Testis (tissue), 3 donors: Measurements from ENCODE around the gene MEOX1. TPM values are rescaled to one million over a fixed set of nuclear protein-coding genes. Genes with fewer than 3 reads are reported as not detected.

Source experiments
- DNase-seq: peaks from one replicate; pipeline ENCODE4 v3.0.0-alpha.2; 2019
- H3K27ac ChIP-seq, 2 donors: fragments of 200-600 bp; sonication (generic); one replicate each; pipeline ENCODE4 v1.5.1; 2019
- H3K27me3 ChIP-seq: fragments of 200-600 bp; sonication (generic); one replicate; pipeline ENCODE4 v1.5.1; 2019
- H3K36me3 ChIP-seq: fragments of 200-600 bp; sonication (generic); one replicate; pipeline ENCODE4 v1.5.1; 2017; ENCODE audit warnings: low read depth; ENCODE audit errors: missing control alignments
- H3K4me1 ChIP-seq: fragments of 200-600 bp; sonication (generic); one replicate; pipeline ENCODE4 v1.5.1; 2019
- H3K4me3 ChIP-seq, 2 donors: fragments of 200-600 bp; sonication (generic); one replicate each; pipeline ENCODE4 v1.5.1; 2017 to 2019
- H3K9me3 ChIP-seq: fragments of 200-600 bp; sonication (generic); one replicate; pipeline ENCODE4 v1.5.1; 2017
- CTCF ChIP-seq, 3 experiments: fragments of 450-650 bp in 2 of 3; fragments of 200-600 bp in 1 of 3; sonication (generic) in 1 of 3; IDR thresholded peaks; one replicate each; pipeline ENCODE4 v1.5.1; 2016 to 2019; ENCODE audit warnings: antibody characterized with exemption in 3 of 3, mild to moderate bottlenecking in 2 of 3, moderate library complexity in 1 of 3
- POLR2A ChIP-seq: fragments of 450-650 bp; IDR thresholded peaks from one replicate; pipeline ENCODE4 v1.6.1; 2017; ENCODE audit warnings: antibody characterized with exemption, mild to moderate bottlenecking, moderate library complexity
- WGBS, 2 donors: methylation state at CpG; one replicate each; pipeline ENCODE4 v1.1.5; 2018; 5-methylcytosine and 5-hydroxymethylcytosine counted together
- intact Hi-C: fragments of 100-400 bp; cut with DNase I; formaldehyde crosslinking; loops from one replicate; pipeline ENCODE4 v1.15.1; 2023; ENCODE audit warnings: low total_unique reads
- polyA plus RNA-seq: library from polyadenylated mRNA; stranded (reverse); fragments of 350-450 nt; fragmentation: Illumina TruSeq; extraction: RNeasy Lipid Tissue Mini Kit (QIAGEN cat#74804); gene quantifications from one replicate; pipeline ENCODE4 v1.2.3, GENCODE V29; 2014; ENCODE audit warnings: low read depth, low replicate concordance; ENCODE audit not compliant: insufficient read depth
- total RNA-seq, 2 donors: library from RNA; depleted of rRNA; stranded (reverse); fragments of >200 nt; gene quantifications; one replicate each; pipeline ENCODE4 v1.2.3, GENCODE V29; 2016

Gene MEOX1
- total and polyA plus RNA-seq, 3 donors from 2014 or later = 0.12 to 6.1 (median 2.8) TPM

DNA sequence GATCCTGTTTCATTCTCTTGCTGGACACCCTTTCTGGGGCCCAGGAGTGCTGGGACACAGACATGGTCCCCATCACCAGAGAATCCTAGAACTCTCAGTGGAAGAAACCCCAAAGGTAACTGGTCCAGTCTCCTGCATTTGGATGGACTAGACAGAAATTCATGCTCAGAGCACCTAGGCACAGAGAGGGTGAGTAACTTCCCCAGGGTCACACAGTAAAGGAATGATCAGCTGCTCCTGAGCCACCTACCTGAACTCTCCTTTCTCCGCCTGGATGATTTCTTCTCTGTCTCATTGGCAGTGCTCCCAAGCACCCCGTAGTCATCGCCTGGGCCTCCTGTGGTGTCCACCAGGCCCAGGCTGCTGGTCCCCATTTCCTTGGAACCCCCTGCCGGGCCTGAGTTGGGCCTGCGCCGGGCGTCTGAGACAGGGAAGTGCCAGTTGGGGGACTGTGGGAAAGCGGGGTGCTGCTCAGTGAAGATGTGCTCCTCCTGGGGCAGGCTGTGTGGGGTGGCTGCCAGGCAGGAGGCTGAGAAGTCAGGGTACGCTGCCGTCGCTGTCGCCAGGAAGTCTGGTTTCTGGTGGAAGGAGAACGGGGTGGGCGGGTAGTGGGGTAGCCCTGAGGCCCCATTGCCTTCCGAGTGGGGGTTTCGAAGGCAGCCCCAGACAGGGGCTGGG is 767 bp downstream of the MEOX1 start:
- intact Hi-C loops = no loop called here
- H3K27ac ChIP-seq = no peak overlapping the region
- TF ChIP-seq POLR2A (no peak), CTCF (IDR thresholded peaks at IDR 0.05) (no peak)
- peaks cover 11% of the 10 kb centered on the region for H3K4me1 ChIP-seq
- no peak for DNase-seq
- no peak overlapping the region for H3K4me3 ChIP-seq
- H3K36me3 ChIP-seq = no peaks in the 10 kb centered on the region
- WGBS, 2 donors = 76 to 81% methylated on average over 4 to 16 of the region's 16 CpGs
- H3K27me3 ChIP-seq = no peaks in the 10 kb centered on the region
- H3K9me3 ChIP-seq = no peaks in the 10 kb centered on the region

DNA sequence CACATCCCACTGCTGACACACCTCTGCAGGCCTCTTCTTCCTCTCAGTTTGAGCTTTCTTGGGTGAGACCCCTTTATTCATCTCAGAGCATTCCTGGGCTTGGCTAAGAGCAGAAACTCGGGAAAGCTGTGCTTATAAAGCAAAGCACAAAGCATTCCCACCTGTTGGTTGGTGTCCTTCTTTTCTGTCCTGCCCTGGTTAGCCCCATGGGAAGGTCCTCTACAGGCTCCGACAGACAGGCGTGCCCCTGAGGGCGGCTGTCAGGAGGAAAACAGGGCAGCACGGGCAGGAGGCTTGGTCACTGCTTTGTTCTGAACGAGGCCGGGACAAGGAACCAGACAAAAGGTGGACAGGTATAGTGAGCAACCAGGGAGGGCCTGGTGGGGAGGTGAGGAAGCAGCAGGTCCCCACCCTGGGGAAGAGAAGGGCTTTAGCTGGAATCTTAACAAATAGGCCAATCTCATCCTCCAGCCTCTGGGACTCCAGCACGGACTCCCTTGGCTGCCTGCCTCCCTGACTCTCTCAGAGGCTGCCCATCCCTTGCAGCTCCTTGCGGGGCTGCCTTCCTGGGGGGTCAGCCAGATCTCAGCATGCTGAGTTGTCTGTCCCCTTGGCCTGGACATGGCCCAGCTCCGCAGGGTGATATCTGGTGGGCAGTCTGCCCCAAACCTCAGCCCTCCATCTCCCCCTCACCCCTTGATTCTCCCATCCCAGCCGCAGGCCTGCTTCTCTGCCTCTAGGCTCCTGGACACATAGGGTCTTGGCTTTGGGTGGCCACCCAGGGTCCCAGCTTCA is 1.7 kb downstream of the MEOX1 start:
- no peaks in the 10 kb centered on the region for H3K36me3 ChIP-seq
- DNase-seq = no peak
- H3K9me3 ChIP-seq = no peaks in the 10 kb centered on the region
- intact Hi-C loops = no loop called here
- no peaks in the 10 kb centered on the region for H3K27me3 ChIP-seq
- 68 to 85% methylated on average over 9 to 11 of the region's 11 CpGs for WGBS, 2 donors
- no peak overlapping the region for H3K4me3 ChIP-seq
- TF ChIP-seq CTCF (IDR thresholded peaks at IDR 0.05) = no peak
- no peak for TF ChIP-seq POLR2A
- H3K27ac ChIP-seq = peak overlapping the region in 1 of 2 donors; percentile 8
- H3K4me1 ChIP-seq = peaks cover 11% of the 10 kb centered on the region

GRCh38 chr17:43658900-43659299 is 2.8 kb downstream of the MEOX1 start:
- WGBS, 2 donors = 43 to 76% methylated on average over 3 to 9 of the region's 9 CpGs
- no peaks in the 10 kb centered on the region for H3K9me3 ChIP-seq
- DNase-seq = peak; percentile 39
- no peak overlapping the region for H3K4me3 ChIP-seq
- H3K4me1 ChIP-seq = peaks cover 11% of the 10 kb centered on the region
- intact Hi-C loops = no loop called here
- no peaks in the 10 kb centered on the region for H3K27me3 ChIP-seq
- H3K36me3 ChIP-seq = no peaks in the 10 kb centered on the region
- TF ChIP-seq CTCF (IDR thresholded peaks at IDR 0.05) (no peak), POLR2A (no peak)
- H3K27ac ChIP-seq = peak overlapping the region in 1 of 2 donors; percentile 8

- Histone ChIP-seq H3K27ac (no peak overlapping the region), H3K4me3 (no peak overlapping the region), H3K36me3 (no peaks in the 10 kb centered on the region), H3K4me1 (peaks cover 16% of the 10 kb centered on the region), H3K9me3 (no peaks in the 10 kb centered on the region), H3K27me3 (no peaks in the 10 kb centered on the region)
- TF ChIP-seq CTCF (IDR thresholded peaks at IDR 0.05) = no peak
- TF ChIP-seq POLR2A = no peak
- intact Hi-C loops = no loop called here
- 61 to 64% methylated on average over 5 of the region's 5 CpGs for WGBS, 2 donors
- DNase-seq = no peak
Measured at GRCh38 chr17:43655693-43656255, 5.9 kb downstream of the MEOX1 start.
